LNCaP clone FGC (cell line): ENCODE data around the gene MKI67.

Source experiments
- DNase-seq: peaks from one replicate; pipeline ENCODE4 v3.0.0-alpha.2; 2011; ENCODE audit warnings: low read depth
- H3K4me3 ChIP-seq: 2 replicates; pipeline ENCODE4 v1.5.1; 2011; ENCODE audit warnings: mild to moderate bottlenecking, low read depth, low read length, control low read depth
- CTCF ChIP-seq: IDR thresholded peaks from 2 replicates; pipeline ENCODE4 v1.5.1; 2012; ENCODE audit warnings: mild to moderate bottlenecking; ENCODE audit not compliant: control insufficient read depth, insufficient read depth; ENCODE audit errors: extremely low read depth

The MKI67 gene

GRCh38 chr10:128121750-128122412 is 4.3 kb downstream of the MKI67 start:
- no peak for TF ChIP-seq CTCF
- no peak overlapping the region for H3K4me3 ChIP-seq
- DNase-seq: no peak

- H3K4me3 ChIP-seq: no peak overlapping the region
- DNase-seq: no peak
- TF ChIP-seq CTCF: no peak
Observed at GRCh38 chr10:128116851-128117615, 9.2 kb downstream of the MKI67 start.

- DNase-seq: no peak
- no peak overlapping the region for H3K4me3 ChIP-seq
- no peak for TF ChIP-seq CTCF
Observed at GRCh38 chr10:128116187-128116586, 10.0 kb downstream of the MKI67 start.

- no peak for TF ChIP-seq CTCF
- H3K4me3 ChIP-seq: no peak overlapping the region
- no peak for DNase-seq
Observed at GRCh38 chr10:128115356-128115755, 10.9 kb downstream of the MKI67 start.

- no peak for DNase-seq
- no peak for TF ChIP-seq CTCF
- H3K4me3 ChIP-seq: no peak overlapping the region
Observed at GRCh38 chr10:128114901-128115300, 11.3 kb downstream of the MKI67 start.

GRCh38 chr10:128113026-128113425 is 13.2 kb downstream of the MKI67 start:
- H3K4me3 ChIP-seq: no peak overlapping the region
- no peak for TF ChIP-seq CTCF
- DNase-seq: no peak

GRCh38 chr10:128111696-128112095 is 14.5 kb downstream of the MKI67 start:
- no peak overlapping the region for H3K4me3 ChIP-seq
- no peak for DNase-seq
- TF ChIP-seq CTCF: no peak
